ENCODE measurements around the gene AFAP1. TPM values are rescaled to one million over a fixed set of nuclear protein-coding genes. Genes with fewer than 3 reads are reported as not detected.

The AFAP1 gene
- total and polyA plus RNA-seq, 2 of the 4 experiments (the other 2 are of a cell fraction): 48.2 to 80.9 TPM

DNA sequence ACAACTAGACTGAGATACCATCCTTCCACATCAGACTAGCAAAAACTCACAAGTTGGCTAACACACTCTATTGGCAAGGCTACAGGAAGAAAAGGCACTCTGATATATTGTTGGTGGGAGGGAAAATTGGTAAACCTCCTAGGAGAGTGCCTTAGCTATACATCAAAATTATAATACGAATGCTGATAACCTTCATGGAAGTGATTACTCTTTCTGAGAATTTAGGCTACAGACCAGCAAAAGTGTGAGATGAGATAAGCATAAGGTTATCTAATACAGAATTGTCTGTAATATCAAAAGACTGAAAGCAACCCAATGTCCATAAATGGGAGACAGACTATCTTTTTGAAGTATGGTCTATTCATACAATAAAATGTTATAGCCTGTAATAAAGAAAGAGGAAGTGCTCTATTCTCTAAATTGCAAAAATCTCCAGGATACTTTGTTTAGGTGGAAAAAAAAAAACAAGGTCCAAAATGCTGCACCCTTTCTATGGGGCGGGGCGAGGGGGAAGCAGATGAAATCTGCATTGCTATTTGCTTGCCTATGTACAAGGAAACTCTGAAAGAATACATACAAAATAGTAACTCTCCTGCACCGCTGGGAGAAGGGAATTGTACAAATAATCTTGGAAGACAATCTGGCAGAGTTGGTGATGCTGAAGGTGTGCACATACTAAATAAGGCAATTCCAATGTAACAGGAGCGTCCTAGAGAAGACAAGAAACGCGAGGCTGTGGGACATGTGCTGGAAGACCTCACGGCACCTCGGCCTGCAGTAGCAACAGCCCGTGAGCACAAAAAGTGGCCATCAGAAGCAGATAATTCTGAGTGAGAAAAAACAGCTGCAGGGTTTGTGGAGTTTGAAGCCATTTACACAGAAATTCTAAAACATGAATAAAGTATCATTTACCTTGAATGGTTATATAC is 109.7 kb downstream of the AFAP1 start (continued):
- TF ChIP-seq CTCF (conservative IDR thresholded peaks at IDR 0.05; ENCODE audit: low read depth, low read length): no peak
- no peak for TF ChIP-seq RAD21 (IDR thresholded peaks at IDR 0.05; ENCODE audit: low read length)
- no peak for TF ChIP-seq NFE2L2 (IDR thresholded peaks at IDR 0.05; ENCODE audit: low read depth, low read length)

Data from IMR-90 (cell line).